NCI-H2196 (cell line): ENCODE results near the gene TBCA.

Experiments
- DNase-seq: peaks from one replicate; lab custom pipeline; 2025; ENCODE audit not compliant: unreplicated experiment; lab: John Stamatoyannopoulos, UW

Gene TBCA

GRCh38 chr5:77644371-77645157 lies 131.6 kb downstream of the TBCA start:
- DNase-seq, result no peak

DNA sequence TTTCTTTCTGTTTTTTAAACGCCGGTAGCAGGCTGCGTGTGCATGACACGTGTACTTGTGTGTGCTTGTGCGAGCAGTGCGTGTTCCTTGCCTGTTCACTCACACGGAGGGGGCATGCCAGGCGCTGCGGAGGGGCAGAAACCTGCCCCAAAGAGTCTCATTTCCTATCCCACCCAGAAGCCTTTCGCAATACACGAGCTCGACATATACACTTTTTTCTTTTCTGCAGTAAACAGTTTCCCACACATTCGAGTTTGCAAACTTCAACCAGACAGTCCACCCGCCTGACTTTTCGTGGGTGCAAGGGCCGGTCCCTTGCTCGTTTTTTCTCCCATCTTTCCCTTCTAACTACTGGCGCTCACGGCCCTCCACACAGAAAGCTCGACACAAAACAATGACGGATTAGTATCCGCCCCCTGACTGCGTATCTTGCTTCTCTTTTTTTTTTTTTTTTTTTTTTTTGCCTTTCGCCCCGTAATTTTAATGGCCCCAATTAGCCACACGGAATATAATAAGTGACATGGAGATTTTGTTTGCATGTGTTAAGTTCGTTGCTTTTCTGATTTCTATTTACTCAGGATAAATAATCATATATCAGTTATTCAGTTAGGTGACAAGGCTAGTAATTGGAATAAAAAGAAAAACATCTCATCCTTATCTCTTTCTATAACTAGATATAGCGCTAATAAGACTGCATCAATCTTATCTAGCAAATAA lies 132.3 kb downstream of the TBCA start:
- no peak for DNase-seq

DNA sequence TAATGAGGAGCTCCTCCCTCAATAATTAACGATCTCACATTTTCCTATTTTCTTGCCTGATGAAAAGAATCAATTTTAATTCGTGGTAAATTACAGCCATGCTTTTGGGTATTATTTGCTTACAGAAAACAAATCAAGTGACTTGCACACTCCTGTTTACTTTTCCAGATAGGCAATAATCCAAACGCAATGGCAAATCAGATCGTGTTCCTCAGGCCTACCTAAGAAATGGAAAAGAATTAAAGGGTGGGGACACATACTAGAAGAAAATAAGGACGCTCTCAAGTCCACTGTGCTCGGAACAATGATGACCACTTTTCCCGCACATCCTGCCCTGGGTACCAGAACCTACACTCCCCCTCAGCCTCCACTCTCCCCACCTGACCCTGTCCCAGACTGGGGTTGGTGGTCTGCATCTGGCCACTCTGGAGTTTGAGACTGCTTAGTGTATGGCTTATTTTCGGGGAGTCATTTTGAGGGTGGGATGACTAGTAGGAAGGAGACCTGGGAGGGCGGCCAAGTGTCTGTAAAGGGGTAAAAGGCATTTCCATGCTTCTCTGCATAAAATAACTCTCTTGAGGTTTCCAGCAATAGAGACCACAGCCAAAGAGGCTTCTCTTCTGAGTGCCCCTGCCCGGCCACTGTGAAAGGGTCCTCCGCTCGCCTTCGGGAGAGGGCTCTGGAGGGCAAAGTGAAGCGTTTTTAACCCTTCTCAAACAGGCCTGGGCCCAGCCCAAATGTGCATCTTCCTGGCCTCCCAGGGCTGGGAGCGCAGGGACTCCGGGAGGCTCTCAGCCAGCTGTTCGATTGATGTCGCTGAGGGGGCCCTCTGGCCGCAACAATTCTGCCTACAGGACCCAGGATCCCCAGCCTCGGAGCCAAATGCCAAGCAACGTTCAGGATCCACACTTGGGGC lies 133.1 kb downstream of the TBCA start:
- DNase-seq, result no peak

GRCh38 chr5:77641963-77642737 lies 134.0 kb downstream of the TBCA start:
- no peak for DNase-seq

DNA sequence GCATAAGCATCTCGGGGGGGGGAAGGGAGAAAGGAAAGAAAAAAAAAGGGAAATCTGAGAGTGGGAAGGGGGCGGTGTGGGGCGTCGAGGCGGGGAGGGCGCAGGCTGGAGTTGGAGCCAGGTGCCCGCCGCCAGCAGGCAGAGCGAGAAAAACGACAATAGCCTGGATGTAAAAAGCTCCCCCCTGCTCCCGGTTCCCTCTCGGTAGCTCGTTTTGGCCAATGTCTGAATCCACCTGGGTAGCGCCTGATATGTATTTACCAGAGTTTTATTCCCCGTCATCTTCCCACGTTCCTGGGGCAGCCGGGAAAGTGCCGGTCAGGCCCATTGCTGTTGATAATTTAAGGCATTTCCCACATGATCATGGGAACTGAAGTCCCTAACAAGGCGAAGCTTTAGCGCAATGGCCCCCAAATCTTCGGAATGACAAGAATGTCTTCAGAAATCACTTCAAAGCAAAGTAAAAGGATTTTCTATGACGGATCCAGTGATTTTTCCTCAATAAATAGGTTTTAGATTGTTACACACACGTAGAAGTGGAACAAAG lies 134.7 kb downstream of the TBCA start:
- no peak for DNase-seq
